HFF-Myc (cell line): ENCODE data around the gene UNC13B.

Source experiments
- DNase-seq: peaks from one replicate; pipeline ENCODE4 v3.0.0-alpha.2; 2011; ENCODE audit warnings: low read depth; ENCODE audit errors: extremely low read depth
- H3K4me3 ChIP-seq: replicated peaks from 2 replicates; pipeline ENCODE4 v1.5.1; 2011; ENCODE audit warnings: low read depth, mild to moderate bottlenecking, control low read depth, low read length
- TF ChIP-seq, protein P1 (sequence below): IDR thresholded peaks from 2 replicates; pipeline ENCODE4 v1.5.1; 2012; ENCODE audit warnings: mild to moderate bottlenecking, low read depth, low read length, control low read depth; ENCODE audit errors: missing control alignments

UNC13B gene

DNA sequence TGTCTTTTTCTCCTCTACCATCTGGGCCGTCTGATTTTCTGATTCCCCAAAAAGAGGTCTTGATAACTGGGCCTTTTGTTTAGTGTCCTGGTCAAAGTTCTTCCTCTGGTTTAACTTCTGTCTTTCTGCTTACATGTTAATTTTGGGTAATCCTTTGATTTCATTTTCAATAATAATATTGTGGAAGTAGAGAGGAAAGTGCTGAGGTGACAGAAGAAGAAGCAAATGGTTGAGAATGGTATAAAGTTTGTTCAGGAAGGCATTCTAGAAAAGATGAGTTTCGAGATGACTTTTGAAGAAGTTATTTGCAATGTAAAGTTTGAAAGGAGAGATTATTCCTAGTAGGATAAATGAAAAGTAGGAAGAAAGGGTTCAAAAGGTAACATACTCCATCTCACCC is 118.1 kb downstream of the UNC13B start:
- DNase-seq, result no peak
- no peak overlapping the region for H3K4me3 ChIP-seq
- TF ChIP-seq, protein P1, sequence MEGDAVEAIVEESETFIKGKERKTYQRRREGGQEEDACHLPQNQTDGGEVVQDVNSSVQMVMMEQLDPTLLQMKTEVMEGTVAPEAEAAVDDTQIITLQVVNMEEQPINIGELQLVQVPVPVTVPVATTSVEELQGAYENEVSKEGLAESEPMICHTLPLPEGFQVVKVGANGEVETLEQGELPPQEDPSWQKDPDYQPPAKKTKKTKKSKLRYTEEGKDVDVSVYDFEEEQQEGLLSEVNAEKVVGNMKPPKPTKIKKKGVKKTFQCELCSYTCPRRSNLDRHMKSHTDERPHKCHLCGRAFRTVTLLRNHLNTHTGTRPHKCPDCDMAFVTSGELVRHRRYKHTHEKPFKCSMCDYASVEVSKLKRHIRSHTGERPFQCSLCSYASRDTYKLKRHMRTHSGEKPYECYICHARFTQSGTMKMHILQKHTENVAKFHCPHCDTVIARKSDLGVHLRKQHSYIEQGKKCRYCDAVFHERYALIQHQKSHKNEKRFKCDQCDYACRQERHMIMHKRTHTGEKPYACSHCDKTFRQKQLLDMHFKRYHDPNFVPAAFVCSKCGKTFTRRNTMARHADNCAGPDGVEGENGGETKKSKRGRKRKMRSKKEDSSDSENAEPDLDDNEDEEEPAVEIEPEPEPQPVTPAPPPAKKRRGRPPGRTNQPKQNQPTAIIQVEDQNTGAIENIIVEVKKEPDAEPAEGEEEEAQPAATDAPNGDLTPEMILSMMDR, result no peak

DNA sequence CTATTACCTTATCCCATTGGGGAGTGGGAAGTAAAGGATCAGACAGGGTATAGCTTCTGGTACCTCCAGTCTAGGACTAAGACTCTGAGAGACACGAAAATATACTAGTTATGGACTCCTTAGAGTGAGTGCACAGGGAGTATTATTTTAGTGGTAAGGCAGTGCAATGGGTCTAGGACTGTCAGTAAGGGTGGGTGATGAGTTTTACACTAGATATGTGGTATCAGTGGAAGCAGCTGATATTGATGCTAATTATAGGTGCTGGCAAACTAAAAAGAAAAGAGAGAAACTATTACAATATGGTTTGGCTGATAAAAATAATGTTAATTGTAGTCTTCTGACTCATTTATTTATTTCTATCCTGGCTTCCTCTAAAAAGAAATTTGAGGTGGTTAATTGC is 118.6 kb downstream of the UNC13B start:
- TF ChIP-seq, protein P1, result no peak
- DNase-seq, result no peak
- H3K4me3 ChIP-seq, result no peak overlapping the region

DNA sequence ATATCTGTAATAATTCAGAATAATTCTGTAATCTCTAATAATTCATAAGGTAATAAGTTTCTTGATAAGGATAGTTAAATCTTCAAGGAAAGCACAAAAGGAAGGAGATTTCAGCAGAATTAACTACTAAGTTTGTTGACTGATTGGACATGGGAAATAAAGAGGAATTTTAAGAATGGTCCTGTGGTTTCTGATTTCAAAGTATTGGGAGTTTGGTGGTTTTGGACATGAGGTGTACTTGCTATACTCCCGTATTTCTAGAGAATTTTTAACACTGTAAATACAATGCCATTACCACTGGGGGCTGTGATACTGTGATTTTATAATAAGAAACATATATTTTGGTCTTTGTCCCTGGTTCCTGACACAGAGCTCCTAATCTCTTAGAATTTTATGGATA is 123.9 kb downstream of the UNC13B start:
- no peak for DNase-seq
- no peak overlapping the region for H3K4me3 ChIP-seq
- TF ChIP-seq, protein P1, result no peak

DNA sequence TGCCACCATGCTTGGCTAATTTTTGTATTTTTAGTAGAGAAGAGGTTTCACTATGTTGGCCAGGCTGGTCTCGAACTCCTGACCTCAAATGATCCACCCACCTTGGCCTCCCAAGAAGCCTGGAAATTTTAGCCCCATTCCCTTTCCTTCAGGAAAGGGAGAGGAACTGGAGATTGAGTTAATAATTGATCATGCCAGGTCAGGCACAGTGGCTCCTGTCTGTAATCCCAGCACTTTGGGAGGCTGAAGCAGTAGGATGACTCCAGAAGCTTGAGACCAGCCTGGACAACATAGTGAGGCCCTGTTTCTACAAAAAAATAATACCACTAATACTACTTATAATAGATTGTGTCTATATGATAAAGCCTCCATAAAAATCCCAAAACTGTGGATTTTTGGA is 124.6 kb downstream of the UNC13B start:
- TF ChIP-seq, protein P1, result no peak
- DNase-seq, result no peak
- H3K4me3 ChIP-seq, result no peak overlapping the region

DNA sequence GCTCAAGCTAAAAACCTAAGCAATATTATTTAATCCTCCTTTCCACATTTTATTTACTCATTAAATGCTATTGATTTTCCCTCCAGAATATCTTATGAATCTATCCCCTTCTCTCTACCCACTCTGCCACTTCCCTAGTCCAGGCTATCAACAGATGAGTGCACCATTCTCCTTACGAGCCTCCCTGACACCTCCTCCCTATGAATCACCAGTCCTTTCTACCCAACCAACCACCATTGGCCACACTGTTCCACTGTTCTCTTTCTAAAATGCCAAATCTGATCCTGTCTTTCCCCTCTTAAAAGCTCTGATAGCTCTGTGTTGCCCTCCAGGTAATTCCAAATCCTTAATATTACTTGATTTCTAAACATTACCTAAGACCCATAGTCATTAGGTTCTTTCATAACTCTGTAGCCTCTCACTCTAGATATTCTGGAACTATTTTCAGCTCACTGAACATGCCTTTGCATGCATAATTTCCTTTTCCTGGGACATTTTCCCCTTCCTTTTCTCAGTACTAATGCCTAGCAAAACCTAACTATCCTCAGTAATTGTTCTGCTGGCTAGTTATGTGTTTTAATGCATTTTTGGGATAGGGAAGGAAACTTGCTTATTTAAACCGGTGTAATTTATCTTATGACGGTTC is 126.3 kb downstream of the UNC13B start:
- no peak overlapping the region for H3K4me3 ChIP-seq
- DNase-seq, result no peak
- TF ChIP-seq, protein P1, result no peak

DNA sequence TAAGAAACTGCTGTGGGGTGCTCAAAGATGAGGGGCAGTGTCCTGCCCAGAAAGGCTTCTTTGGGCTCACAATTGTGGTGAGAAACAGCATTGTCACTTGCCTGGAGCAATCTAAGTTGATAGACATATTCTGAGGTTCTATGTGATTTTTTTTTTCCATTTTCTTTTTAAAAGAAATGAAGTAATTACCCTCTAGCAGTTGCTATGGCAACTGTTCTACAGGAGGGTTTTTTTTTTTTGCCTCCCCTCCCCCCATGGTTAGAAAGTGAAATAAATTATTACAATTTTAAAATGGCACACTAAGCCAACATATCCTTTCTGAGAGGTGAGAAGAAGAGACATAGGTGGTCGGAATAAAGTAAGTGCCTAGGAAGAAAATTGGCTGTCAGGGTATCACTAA is 127.0 kb downstream of the UNC13B start:
- no peak for DNase-seq
- TF ChIP-seq, protein P1, result no peak
- H3K4me3 ChIP-seq, result no peak overlapping the region
